Suprapubic skin (tissue), 4 donors: ENCODE measurements around the gene SLC17A3.

ENCODE experiments used
- CTCF ChIP-seq, 2 donors: fragments of 200-600 bp in 1 of 2; fragments of 450-650 bp in 1 of 2; sonication (generic) in 1 of 2; IDR thresholded peaks; one replicate each; pipeline ENCODE4 v1.5.1; 2016 to 2019; ENCODE audit warnings: antibody characterized with exemption in 2 of 2, mild to moderate bottlenecking in 1 of 2, moderate library complexity in 1 of 2
- POLR2A ChIP-seq, 2 donors: fragments of 450-650 bp; IDR thresholded peaks; one replicate each; pipeline ENCODE4 v1.6.1; 2017; ENCODE audit warnings: antibody characterized with exemption in 2 of 2, mild to moderate bottlenecking in 2 of 2, moderate library complexity in 2 of 2
- POLR2AphosphoS5 ChIP-seq, 3 donors: sonication (generic); formaldehyde crosslinking; IDR thresholded peaks; one replicate each; pipeline ENCODE4 v1.6.1; 2017; ENCODE audit warnings: antibody characterized with exemption in 3 of 3

- TF ChIP-seq CTCF (IDR thresholded peaks at IDR 0.05): no peak
- TF ChIP-seq POLR2A (IDR thresholded peaks at IDR 0.05): no peak
- no peak for TF ChIP-seq POLR2AphosphoS5 (IDR thresholded peaks at IDR 0.05)
Measured at GRCh38 chr6:25893778-25894177, 19.7 kb upstream of the SLC17A3 start.
